ENCODE data around the gene PROK2. TPM values are rescaled to one million over a fixed set of nuclear protein-coding genes. Genes with fewer than 3 reads are reported as not detected.
A peak's percentile ranks its signal among the peaks of the same experiment; 100 is the strongest.

PROK2 gene
- total RNA-seq, 4 donors from 2014 or later: 0.29 to 2.0 (median 0.71) TPM; not detected in 1

GRCh38 chr3:71778353-71778752 is 6.6 kb downstream of the PROK2 start:
- H3K27ac ChIP-seq (replicated peaks in 1 of 4): no peak overlapping the region
- no peaks in the 10 kb centered on the region for H3K9me3 ChIP-seq
- DNase-seq (ENCODE audit: extremely low spot score): no peak
- TF ChIP-seq EP300 (IDR thresholded peaks at IDR 0.05) (no peak), CTCF (IDR thresholded peaks at IDR 0.05) (no peak), POLR2AphosphoS5 (IDR thresholded peaks at IDR 0.05) (no peak), POLR2A (IDR thresholded peaks at IDR 0.05; ENCODE audit: low read depth) (no peak)
- H3K36me3 ChIP-seq: no peaks in the 10 kb centered on the region
- H3K27me3 ChIP-seq: peaks cover 0 to 82% (median 28%) of the 10 kb centered on the region in 4 donors
- WGBS: 80% methylated on average over 3 of the region's 3 CpGs
- no peak overlapping the region for H3K4me3 ChIP-seq
- intact Hi-C loops (cut with DNase I): no loop called here
- H3K4me1 ChIP-seq: no peaks in the 10 kb centered on the region

GRCh38 chr3:71776538-71776937 is 8.4 kb downstream of the PROK2 start:
- WGBS: 78% methylated on average over 6 of the region's 6 CpGs
- H3K4me3 ChIP-seq: no peak overlapping the region
- peaks cover 0 to 64% (median 11%) of the 10 kb centered on the region in 4 donors for H3K27me3 ChIP-seq
- TF ChIP-seq EP300 (IDR thresholded peaks at IDR 0.05) (no peak), POLR2A (IDR thresholded peaks at IDR 0.05; ENCODE audit: low read depth) (no peak), CTCF (IDR thresholded peaks at IDR 0.05) (no peak), POLR2AphosphoS5 (IDR thresholded peaks at IDR 0.05) (no peak)
- H3K27ac ChIP-seq (replicated peaks in 1 of 4): no peak overlapping the region
- DNase-seq (ENCODE audit: extremely low spot score): peak; percentile 57
- intact Hi-C loops (cut with DNase I): no loop called here
- no peaks in the 10 kb centered on the region for H3K36me3 ChIP-seq
- no peaks in the 10 kb centered on the region for H3K4me1 ChIP-seq
- H3K9me3 ChIP-seq: no peaks in the 10 kb centered on the region

- WGBS: 54% methylated on average over 1 of the region's 1 CpG
- DNase-seq (ENCODE audit: extremely low spot score): peak; percentile 37
- peaks cover 0 to 35% (median 0%) of the 10 kb centered on the region in 4 donors for H3K27me3 ChIP-seq
- no peaks in the 10 kb centered on the region for H3K4me1 ChIP-seq
- intact Hi-C loops (cut with DNase I): no loop called here
- H3K9me3 ChIP-seq: no peaks in the 10 kb centered on the region
- H3K36me3 ChIP-seq: no peaks in the 10 kb centered on the region
- TF ChIP-seq CTCF (IDR thresholded peaks at IDR 0.05): no peak
- TF ChIP-seq POLR2A (IDR thresholded peaks at IDR 0.05; ENCODE audit: low read depth): no peak
- no peak for TF ChIP-seq POLR2AphosphoS5 (IDR thresholded peaks at IDR 0.05)
- no peak for TF ChIP-seq EP300 (IDR thresholded peaks at IDR 0.05)
- no peak overlapping the region for H3K4me3 ChIP-seq
- H3K27ac ChIP-seq (replicated peaks in 1 of 4): no peak overlapping the region
Observed at GRCh38 chr3:71771884-71772283, 13.1 kb downstream of the PROK2 start.

- Histone ChIP-seq H3K4me3 (no peak overlapping the region), H3K27me3 (peaks cover 0 to 28% (median 0%) of the 10 kb centered on the region in 4 donors), H3K27ac (replicated peaks in 1 of 4) (no peak overlapping the region), H3K4me1 (no peaks in the 10 kb centered on the region), H3K9me3 (no peaks in the 10 kb centered on the region), H3K36me3 (no peaks in the 10 kb centered on the region)
- no peak for TF ChIP-seq POLR2A (IDR thresholded peaks at IDR 0.05; ENCODE audit: low read depth)
- no peak for TF ChIP-seq CTCF (IDR thresholded peaks at IDR 0.05)
- no peak for TF ChIP-seq EP300 (IDR thresholded peaks at IDR 0.05)
- no peak for TF ChIP-seq POLR2AphosphoS5 (IDR thresholded peaks at IDR 0.05)
- DNase-seq (ENCODE audit: extremely low spot score): peak; percentile 60
- WGBS: 73% methylated on average over 5 of the region's 5 CpGs
- intact Hi-C loops (cut with DNase I): no loop called here
Observed at GRCh38 chr3:71771126-71771525, 13.8 kb downstream of the PROK2 start.

- DNase-seq (ENCODE audit: extremely low spot score): no peak
- Histone ChIP-seq H3K36me3 (no peaks in the 10 kb centered on the region), H3K27ac (replicated peaks in 1 of 4) (no peak overlapping the region), H3K4me1 (no peaks in the 10 kb centered on the region), H3K27me3 (peaks cover 0 to 27% (median 0%) of the 10 kb centered on the region in 4 donors), H3K9me3 (no peaks in the 10 kb centered on the region), H3K4me3 (no peak overlapping the region)
- intact Hi-C loops (cut with DNase I): no loop called here
- no peak for TF ChIP-seq POLR2A (IDR thresholded peaks at IDR 0.05; ENCODE audit: low read depth)
- no peak for TF ChIP-seq EP300 (IDR thresholded peaks at IDR 0.05)
- TF ChIP-seq POLR2AphosphoS5 (IDR thresholded peaks at IDR 0.05): no peak
- TF ChIP-seq CTCF (IDR thresholded peaks at IDR 0.05): no peak
- WGBS: 82% methylated on average over 5 of the region's 5 CpGs
Observed at GRCh38 chr3:71763426-71763825, 21.5 kb downstream of the PROK2 start.
